ENCODE data around the gene CNOT6.

DNA sequence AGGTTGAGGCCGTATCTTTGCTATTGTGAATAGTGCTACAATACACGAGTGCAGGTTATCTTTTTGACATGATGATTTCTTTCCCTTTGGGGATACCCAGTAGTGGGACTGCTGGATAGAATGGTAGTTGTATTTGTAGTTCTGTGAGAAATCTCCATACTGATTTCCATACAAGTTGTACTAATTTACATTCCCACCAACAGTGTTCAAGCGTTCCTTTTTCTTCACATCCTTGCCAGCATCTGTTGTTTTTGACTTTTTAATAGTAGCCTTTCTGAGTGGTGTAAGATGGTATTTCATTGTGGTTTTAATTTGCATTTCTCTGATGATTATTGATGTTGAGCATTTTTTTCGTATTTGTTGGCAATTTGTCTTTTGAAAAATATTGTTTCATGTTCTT lies 41.4 kb downstream of the CNOT6 start:
- TF ChIP-seq CTCF (IDR thresholded peaks at IDR 0.05; ENCODE audit: insufficient read depth, low read length, poor library complexity, severe bottlenecking) (no peak), EZH2phosphoT487 (conservative IDR thresholded peaks at IDR 0.05; ENCODE audit: low read length) (no peak)
